ENCODE results near the gene ARHGAP11A. TPM values are rescaled to one million over a fixed set of nuclear protein-coding genes. Genes with fewer than 3 reads are reported as not detected.

The ARHGAP11A gene
- total and polyA plus RNA-seq, 2 of the 8 experiments (the other 6 are each of a cell fraction or from before 2014, with no cell fraction given): 8.1 to 112 TPM

DNA sequence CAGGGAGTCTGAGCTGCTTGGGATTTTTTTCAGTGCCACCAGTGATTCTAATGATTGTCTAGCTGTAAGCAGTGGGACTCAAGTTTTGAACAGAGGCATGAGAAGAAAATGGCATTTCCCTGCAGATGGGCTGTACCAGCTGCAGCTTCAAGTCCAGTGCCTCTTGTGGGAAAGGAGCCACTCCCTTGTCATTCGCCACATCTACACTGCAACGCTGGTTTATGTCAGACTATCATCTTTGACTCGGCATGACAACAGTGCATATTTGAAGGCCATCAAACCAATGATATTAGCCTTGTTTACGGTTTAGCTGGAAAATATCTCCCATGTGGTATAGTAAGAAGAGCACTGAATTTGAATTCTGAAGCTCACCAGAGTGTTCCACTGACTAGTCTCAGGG is 48.4 kb downstream of the ARHGAP11A start:
- POLR2A ChIA-PET (ENCODE audit: partially characterized antibody): interaction anchor here (1.6 kb wide), 1 partner anchor 10 kb away, joined by 4 read pairs; no protein-coding TSS in a partner anchor
- DNase-seq (ENCODE audit: low read depth in 1 of 2, low spot score in 2 of 2): no peak
- WGBS, 2 experiments (ENCODE audit: extremely low coverage in 1 of 2, insufficient coverage in 1 of 2, insufficient read length in 1 of 2, insufficient replicate concordance in 2 of 2, low coverage in 1 of 2, low lambda C conversion rate in 2 of 2, missing lambda C conversion rate in 1 of 2): 100% methylated on average over 4 of the region's 4 CpGs; no CpG with 5 or more reads in 1 of the 2 experiments
- TF ChIP-seq CBX8 (IDR thresholded peaks at IDR 0.05; ENCODE audit: borderline replicate concordance, low read depth, low read length): no peak
- no peak for TF ChIP-seq SRF (IDR thresholded peaks at IDR 0.05; ENCODE audit: low read depth, low read length)
- no peak for TF ChIP-seq TAF1 (IDR thresholded peaks at IDR 0.05; ENCODE audit: low read depth, low read length)
- TF ChIP-seq SP2 (IDR thresholded peaks at IDR 0.05; ENCODE audit: low read length): no peak
- TF ChIP-seq TEAD4 (IDR thresholded peaks at IDR 0.05; ENCODE audit: low read depth, low read length): no peak
- no peak for TF ChIP-seq CEBPB (IDR thresholded peaks at IDR 0.05; ENCODE audit: low read depth, low read length)
- TF ChIP-seq, protein P1, sequence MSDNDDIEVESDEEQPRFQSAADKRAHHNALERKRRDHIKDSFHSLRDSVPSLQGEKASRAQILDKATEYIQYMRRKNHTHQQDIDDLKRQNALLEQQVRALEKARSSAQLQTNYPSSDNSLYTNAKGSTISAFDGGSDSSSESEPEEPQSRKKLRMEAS (IDR thresholded peaks at IDR 0.05): no peak
- TF ChIP-seq TCF12 (IDR thresholded peaks at IDR 0.05; ENCODE audit: low read depth, low read length): no peak
- TF ChIP-seq SAP30 (IDR thresholded peaks at IDR 0.05; ENCODE audit: insufficient read depth, insufficient replicate concordance, low read length): no peak
- no peak for TF ChIP-seq POLR2A (IDR thresholded peaks at IDR 0.05; ENCODE audit: control extremely low read depth in 1 of 2, low read depth in 2 of 2, low read length in 2 of 2)
- no peak for TF ChIP-seq RFX5 (IDR thresholded peaks at IDR 0.05; ENCODE audit: borderline replicate concordance, low read depth, low read length)
- TF ChIP-seq CHD1 (IDR thresholded peaks at IDR 0.05; ENCODE audit: low read depth, low read length): no peak
- no peak for TF ChIP-seq SP4 (IDR thresholded peaks at IDR 0.05; ENCODE audit: low read length)
- no peak for TF ChIP-seq TAF7 (optimal IDR thresholded peaks at IDR 0.05; ENCODE audit: borderline replicate concordance, low read depth, low read length)
- TF ChIP-seq EP300 (IDR thresholded peaks at IDR 0.05; ENCODE audit: borderline replicate concordance in 1 of 2, low read depth in 2 of 2, low read length in 2 of 2): no peak

More for the DNA sequence above, 48.4 kb downstream of the ARHGAP11A start:
- H3K18ac ChIP-seq (ENCODE audit: extremely low read depth, low read length): no peak overlapping the region
- no peak overlapping the region for H3K14ac ChIP-seq (ENCODE audit: insufficient read length)
- H3K9ac ChIP-seq (replicated peaks in 1 of 4; ENCODE audit: extremely low read depth in 1 of 4, low read depth in 3 of 4, low read length in 3 of 4): no peak overlapping the region
- H3K36me3 ChIP-seq (ENCODE audit: control insufficient read depth in 2 of 4, insufficient read depth in 4 of 4, low read length in 3 of 4): no peaks in the 10 kb centered on the region
- H2BK5ac ChIP-seq (ENCODE audit: low read depth, low read length): no peak overlapping the region
- H3K4me1 ChIP-seq (replicated peaks in 1 of 4; ENCODE audit: control insufficient read depth in 3 of 4, insufficient read depth in 4 of 4, low read length in 3 of 4): peaks cover 0 to 5% (median 2%) of the 10 kb centered on the region in 4 experiments; a peak in 5 of 7 replicates
- H3K27ac ChIP-seq (ENCODE audit: low read depth, low read length): no peak overlapping the region
- H2BK20ac ChIP-seq (ENCODE audit: low read length): no peak overlapping the region
- no peaks in the 10 kb centered on the region for H3K27me3 ChIP-seq (replicated peaks in 1 of 4; ENCODE audit: control insufficient read depth in 3 of 4, extremely low read depth in 1 of 4, insufficient read depth in 3 of 4, low read length in 3 of 4)
- no peak overlapping the region for H3K23ac ChIP-seq (ENCODE audit: insufficient read length)
- peaks cover 0 to 4% of the 10 kb centered on the region in 2 experiments for H4K20me1 ChIP-seq (replicated peaks in 1 of 2; ENCODE audit: control insufficient read depth in 1 of 2, insufficient read depth in 2 of 2, low read length in 2 of 2)
- H2AFZ ChIP-seq (ENCODE audit: low read length): no peak overlapping the region
- H3K56ac ChIP-seq (replicated peaks; ENCODE audit: insufficient read length, low read depth, low read length): no peak overlapping the region
- no peaks in the 10 kb centered on the region for H3K9me3 ChIP-seq (ENCODE audit: insufficient read depth in 2 of 2, low read depth in 1 of 2, low read length in 1 of 2)
- CTCF ChIA-PET (ENCODE audit: partially characterized antibody): interaction anchor here (0.6 to 7.9 kb wide), 22 partner anchors 9 to 469 kb away, joined by 3 to 100 read pairs (median 4); no protein-coding TSS in a partner anchor
- H3K4ac ChIP-seq (replicated peaks; ENCODE audit: insufficient read length, low read depth, low read length): no peak overlapping the region
- no peak overlapping the region for H3K4me3 ChIP-seq (ENCODE audit: extremely low read depth in 1 of 4, insufficient read depth in 2 of 4, low read depth in 3 of 4, low read length in 4 of 4)
- no peak overlapping the region for H4K91ac ChIP-seq (replicated peaks; ENCODE audit: insufficient read length, low read length)
- H4K8ac ChIP-seq (ENCODE audit: extremely low read depth, insufficient read depth, low read length): peak overlapping the region; percentile 12; the same call in 1 of the 2 replicates
- H2BK12ac ChIP-seq (ENCODE audit: low read depth, low read length): no peak overlapping the region
- H4K5ac ChIP-seq (ENCODE audit: insufficient read length, low read depth, low read length): no peak overlapping the region
- H2BK120ac ChIP-seq (replicated peaks; ENCODE audit: low read depth, low read length): no peak overlapping the region
- H3K79me1 ChIP-seq (ENCODE audit: low read depth, low read length): no peaks in the 10 kb centered on the region
- no peak overlapping the region for H3K4me2 ChIP-seq (ENCODE audit: insufficient read depth in 1 of 2, low read depth in 2 of 2, low read length in 2 of 2)
- no peaks in the 10 kb centered on the region for H3K23me2 ChIP-seq (ENCODE audit: low read depth, low read length)
- no peaks in the 10 kb centered on the region for H3K79me2 ChIP-seq (ENCODE audit: control insufficient read depth in 1 of 2, insufficient read depth in 2 of 2, low read length in 2 of 2)
- no peak overlapping the region for H2BK15ac ChIP-seq (ENCODE audit: low read length)
- no peak overlapping the region for H2AK5ac ChIP-seq (ENCODE audit: low read depth, low read length)
- FAIRE-seq: no peak
